Prostate gland (tissue), 2 donors: ENCODE measurements around the gene NPC1L1. TPM values are rescaled to one million over a fixed set of nuclear protein-coding genes. Genes with fewer than 3 reads are reported as not detected.

ENCODE experiments used
- DNase-seq: peaks from one replicate; pipeline ENCODE4 v3.0.0-alpha.2; 2019; ENCODE audit warnings: low spot score
- H3K27ac ChIP-seq, 2 donors: fragments of 200-600 bp; sonication (generic); 2 replicates each; pipeline ENCODE4 v1.5.1; 2017 to 2019
- H3K27me3 ChIP-seq: fragments of 200-600 bp; sonication (generic); replicated peaks from 2 replicates; pipeline ENCODE4 v1.5.1; 2019; ENCODE audit not compliant: insufficient read depth
- H3K36me3 ChIP-seq, 2 donors: fragments of 200-600 bp; sonication (generic); 1 replicate in 1 of 2; 2 replicates in 1 of 2; pipeline versions ENCODE4 v1.5.1 to v1.8.1; 2017 to 2019
- H3K4me1 ChIP-seq: fragments of 200-600 bp; sonication (generic); replicated peaks from 2 replicates; pipeline ENCODE4 v1.5.1; 2019
- H3K4me3 ChIP-seq, 2 donors: fragments of 200-600 bp; sonication (generic); 2 replicates each; pipeline ENCODE4 v1.5.1; 2017 to 2019
- H3K9me3 ChIP-seq: fragments of 200-600 bp; sonication (generic); 2 replicates; pipeline ENCODE4 v1.5.1; 2017
- POLR2A ChIP-seq: fragments of 450-650 bp; IDR thresholded peaks from one replicate; pipeline ENCODE4 v1.6.1; 2016; ENCODE audit warnings: antibody characterized with exemption, mild to moderate bottlenecking
- POLR2AphosphoS5 ChIP-seq: sonication (generic); formaldehyde crosslinking; IDR thresholded peaks from one replicate; pipeline ENCODE4 v1.6.1; 2017; ENCODE audit warnings: antibody characterized with exemption
- WGBS: methylation state at CpG from one replicate; pipeline ENCODE4 v1.1.5; 2018; 5-methylcytosine and 5-hydroxymethylcytosine counted together
- intact Hi-C: fragments of 100-400 bp; cut with DNase I; formaldehyde crosslinking; loops from one replicate; pipeline ENCODE4 v1.14.2; 2022
- total RNA-seq, 2 donors: library from RNA; depleted of rRNA; stranded (reverse); fragments of >200 nt; gene quantifications; one replicate each; pipeline ENCODE4 v1.1.0, GENCODE V29; 2016
- TF ChIP-seq, protein P1 (sequence below), 4 experiments: fragments of 200-600 bp in 2 of 4; fragments of 450-650 bp in 2 of 4; sonication (generic) in 2 of 4; IDR thresholded peaks; 1 replicate in 3 of 4; 2 replicates in 1 of 4; pipeline ENCODE4 v1.5.1; 2016 to 2019; ENCODE audit warnings: antibody characterized with exemption in 4 of 4, mild to moderate bottlenecking in 2 of 4, moderate library complexity in 2 of 4

Gene NPC1L1
- total RNA-seq, 2 donors from 2014 or later, result 0.11 to 0.23 TPM

DNA sequence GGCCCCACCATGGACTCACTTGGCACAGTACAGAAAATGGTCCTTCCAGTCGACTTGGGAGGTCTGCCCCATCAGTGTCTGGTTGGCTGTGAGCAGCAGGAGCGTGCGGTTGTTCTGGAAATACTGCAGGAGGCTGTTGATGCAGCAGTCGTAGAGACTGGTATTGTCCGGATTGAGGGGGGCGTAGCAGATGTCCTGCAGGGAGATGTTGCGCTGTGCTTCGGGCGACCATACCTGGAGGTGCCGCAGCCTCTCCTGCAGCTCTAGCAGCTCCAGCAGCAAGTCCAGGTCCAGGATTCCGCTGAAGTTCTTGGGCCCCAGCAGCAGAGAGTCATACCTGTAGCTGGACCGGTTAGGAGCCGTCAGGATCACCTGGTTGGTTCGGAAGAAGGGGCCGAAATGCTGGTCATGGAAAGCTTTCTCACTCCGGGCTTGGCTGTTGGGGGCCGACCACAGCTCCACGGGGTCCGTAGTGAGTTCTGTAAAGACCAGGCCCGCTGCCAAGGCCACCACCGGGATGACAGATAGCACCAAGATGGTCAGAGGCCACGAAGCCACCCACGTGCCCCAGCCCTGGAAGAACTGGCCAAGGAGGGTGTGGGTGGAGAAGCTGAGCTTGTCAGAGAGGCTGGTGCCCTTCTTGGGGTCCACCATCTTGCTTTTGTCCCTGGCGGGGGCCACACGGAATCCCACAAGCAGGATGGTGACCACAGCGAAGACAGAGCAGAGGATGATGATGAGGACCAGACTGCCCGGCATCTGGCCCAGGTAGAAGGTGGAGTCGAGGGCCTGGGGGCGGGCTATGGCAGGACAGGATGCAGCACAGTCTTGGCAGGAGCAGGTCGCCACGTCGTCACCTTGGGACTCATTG is 2.1 kb downstream of the NPC1L1 start:
- no peak for DNase-seq
- 92% methylated on average over 26 of the region's 32 CpGs for WGBS
- TF ChIP-seq POLR2A (no peak), POLR2AphosphoS5 (no peak)
- TF ChIP-seq, protein P1, sequence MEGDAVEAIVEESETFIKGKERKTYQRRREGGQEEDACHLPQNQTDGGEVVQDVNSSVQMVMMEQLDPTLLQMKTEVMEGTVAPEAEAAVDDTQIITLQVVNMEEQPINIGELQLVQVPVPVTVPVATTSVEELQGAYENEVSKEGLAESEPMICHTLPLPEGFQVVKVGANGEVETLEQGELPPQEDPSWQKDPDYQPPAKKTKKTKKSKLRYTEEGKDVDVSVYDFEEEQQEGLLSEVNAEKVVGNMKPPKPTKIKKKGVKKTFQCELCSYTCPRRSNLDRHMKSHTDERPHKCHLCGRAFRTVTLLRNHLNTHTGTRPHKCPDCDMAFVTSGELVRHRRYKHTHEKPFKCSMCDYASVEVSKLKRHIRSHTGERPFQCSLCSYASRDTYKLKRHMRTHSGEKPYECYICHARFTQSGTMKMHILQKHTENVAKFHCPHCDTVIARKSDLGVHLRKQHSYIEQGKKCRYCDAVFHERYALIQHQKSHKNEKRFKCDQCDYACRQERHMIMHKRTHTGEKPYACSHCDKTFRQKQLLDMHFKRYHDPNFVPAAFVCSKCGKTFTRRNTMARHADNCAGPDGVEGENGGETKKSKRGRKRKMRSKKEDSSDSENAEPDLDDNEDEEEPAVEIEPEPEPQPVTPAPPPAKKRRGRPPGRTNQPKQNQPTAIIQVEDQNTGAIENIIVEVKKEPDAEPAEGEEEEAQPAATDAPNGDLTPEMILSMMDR (IDR thresholded peaks at IDR 0.05), result no peak
- Histone ChIP-seq H3K27me3 (no peaks in the 10 kb centered on the region), H3K36me3 (no peaks in the 10 kb centered on the region), H3K4me1 (no peaks in the 10 kb centered on the region), H3K4me3 (no peak overlapping the region), H3K27ac (no peak overlapping the region), H3K9me3 (no peaks in the 10 kb centered on the region)
- intact Hi-C loops, result no loop called here

DNA sequence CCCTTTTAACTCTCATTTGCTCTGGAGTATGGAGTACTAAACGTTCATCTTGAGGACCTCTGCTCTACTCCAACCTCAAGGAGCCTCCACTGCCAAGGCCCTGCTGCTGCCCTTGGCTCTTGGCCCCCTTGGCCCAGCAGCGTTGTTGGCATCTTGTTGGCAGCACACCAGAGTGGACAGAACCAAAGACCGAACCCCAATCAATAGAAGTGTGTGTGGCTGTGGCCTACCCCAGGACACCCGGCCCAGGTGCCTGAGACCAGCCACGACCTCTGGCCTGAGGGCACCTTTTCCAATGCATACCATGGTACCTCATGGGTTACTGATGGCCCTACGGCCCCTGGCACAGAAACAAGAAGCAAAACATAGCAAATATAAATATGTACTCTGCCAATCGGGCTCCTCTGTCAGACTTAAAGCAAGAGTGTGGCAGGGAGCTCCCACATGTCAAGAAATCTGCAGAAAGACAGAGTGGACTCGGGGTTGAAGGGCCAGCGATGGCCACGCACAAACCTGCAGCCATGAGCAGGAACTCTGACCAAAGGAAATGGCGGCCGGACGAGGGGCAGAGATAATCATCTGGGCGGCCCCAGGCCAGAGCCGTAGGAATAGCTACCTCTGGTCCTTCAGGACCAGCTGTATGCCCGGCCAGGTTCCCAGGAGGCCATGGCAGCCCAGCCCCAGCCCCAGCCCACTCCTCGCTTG is 2.9 kb downstream of the NPC1L1 start:
- 91% methylated on average over 17 of the region's 17 CpGs for WGBS
- H3K4me3 ChIP-seq, result no peak overlapping the region
- no peaks in the 10 kb centered on the region for H3K4me1 ChIP-seq
- no peak for TF ChIP-seq POLR2A
- TF ChIP-seq, protein P1 (IDR thresholded peaks at IDR 0.05), result no peak
- TF ChIP-seq POLR2AphosphoS5, result no peak
- no peaks in the 10 kb centered on the region for H3K27me3 ChIP-seq
- H3K27ac ChIP-seq, result no peak overlapping the region
- no peaks in the 10 kb centered on the region for H3K9me3 ChIP-seq
- DNase-seq, result no peak
- H3K36me3 ChIP-seq, result no peaks in the 10 kb centered on the region
- intact Hi-C loops, result no loop called here

DNA sequence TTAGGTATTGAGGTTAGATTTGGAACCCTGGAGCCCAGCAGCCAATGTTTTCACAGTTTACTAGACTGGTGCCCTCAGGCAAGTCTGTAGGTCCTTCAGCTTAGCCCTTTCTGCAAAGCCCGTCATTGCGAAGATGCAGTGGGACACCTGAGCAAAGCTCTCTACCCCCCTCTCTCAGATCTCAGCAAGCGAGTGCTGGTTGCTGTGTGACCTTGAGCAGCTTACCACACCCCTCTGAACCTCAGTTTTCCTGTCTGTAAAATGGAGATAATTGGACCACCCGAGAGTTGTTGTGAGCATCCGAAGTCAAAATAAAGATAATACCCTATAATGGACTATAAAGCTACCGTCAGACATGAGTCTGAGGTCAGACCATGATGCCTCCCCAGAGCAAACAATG is 3.7 kb downstream of the NPC1L1 start:
- TF ChIP-seq POLR2AphosphoS5 (no peak), POLR2A (no peak)
- TF ChIP-seq, protein P1 (IDR thresholded peaks at IDR 0.05), result no peak
- Histone ChIP-seq H3K36me3 (no peaks in the 10 kb centered on the region), H3K27ac (no peak overlapping the region), H3K4me1 (no peaks in the 10 kb centered on the region), H3K4me3 (no peak overlapping the region), H3K9me3 (no peaks in the 10 kb centered on the region), H3K27me3 (no peaks in the 10 kb centered on the region)
- intact Hi-C loops, result no loop called here
- DNase-seq, result no peak
- 96% methylated on average over 6 of the region's 6 CpGs for WGBS

DNA sequence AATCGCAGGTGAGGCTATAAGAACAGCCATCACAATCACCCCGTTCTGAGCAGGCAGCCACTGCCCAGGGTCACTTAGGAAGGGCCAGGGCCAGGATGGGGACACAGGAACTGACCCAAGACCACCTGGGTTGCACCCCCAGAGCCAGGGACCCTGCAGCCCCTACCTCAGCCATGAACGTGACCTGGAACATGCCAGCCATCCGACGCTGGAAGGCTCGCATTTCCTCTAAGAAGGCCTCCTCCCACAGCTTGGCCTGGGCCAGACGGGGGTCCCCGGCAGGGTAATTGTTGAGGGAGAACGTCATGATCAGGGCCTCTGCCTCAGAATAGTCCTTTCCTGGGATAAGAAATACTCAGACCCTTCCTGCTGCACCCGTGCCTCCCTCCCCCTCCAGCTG is 5.0 kb downstream of the NPC1L1 start:
- DNase-seq, result no peak
- Histone ChIP-seq H3K27me3 (no peaks in the 10 kb centered on the region), H3K4me1 (no peaks in the 10 kb centered on the region), H3K36me3 (no peaks in the 10 kb centered on the region), H3K27ac (no peak overlapping the region), H3K4me3 (no peak overlapping the region), H3K9me3 (no peaks in the 10 kb centered on the region)
- WGBS, result 81% methylated on average over 10 of the region's 10 CpGs
- intact Hi-C loops, result no loop called here
- TF ChIP-seq POLR2AphosphoS5, result no peak
- TF ChIP-seq, protein P1 (IDR thresholded peaks at IDR 0.05), result no peak
- no peak for TF ChIP-seq POLR2A
